GM23338 (cell line): ENCODE measurements around the gene ITGAV.

Experiments used
- CREB1 ChIP-seq: fragments of 250-450 bp; sonication (Bioruptor Pico); IDR thresholded peaks from 2 replicates; pipeline ENCODE4 v1.5.0; 2020; ENCODE audit warnings: low read depth, mild to moderate bottlenecking, moderate library complexity
- CTCF ChIP-seq, 2 experiments: fragments of 200-600 bp in 1 of 2; sonication (generic) in 1 of 2; conservative IDR thresholded peaks; 2 replicates each; pipeline versions ENCODE4 v1.5.1 to v1.6.1; 2016 to 2017; ENCODE audit warnings: antibody characterized with exemption in 2 of 2, low read depth in 2 of 2, mild to moderate bottlenecking in 2 of 2, moderate library complexity in 1 of 2
- ETS1 ChIP-seq: IDR thresholded peaks from 2 replicates; pipeline ENCODE4 v1.6.1; 2016; ENCODE audit warnings: antibody characterized with exemption
- EZH2 ChIP-seq: fragments of 200-600 bp; sonication (generic); IDR thresholded peaks from one replicate; pipeline ENCODE4 v1.8.0; 2017; ENCODE audit warnings: antibody characterized with exemption, mild to moderate bottlenecking, low read depth; ENCODE audit not compliant: unreplicated experiment
- EZH2phosphoT487 ChIP-seq: fragments of 200-600 bp; sonication (generic); IDR thresholded peaks from one replicate; pipeline ENCODE4 v1.8.1; 2018; ENCODE audit warnings: antibody characterized with exemption; ENCODE audit not compliant: unreplicated experiment
- JUNB ChIP-seq: IDR thresholded peaks from one replicate; pipeline ENCODE4 v1.6.1; 2016; ENCODE audit warnings: antibody characterized with exemption; ENCODE audit not compliant: unreplicated experiment
- POLR2AphosphoS5 ChIP-seq: IDR thresholded peaks from 2 replicates; pipeline ENCODE4 v1.6.1; 2016; ENCODE audit warnings: antibody characterized with exemption, low read depth
- REST ChIP-seq: IDR thresholded peaks from one replicate; pipeline ENCODE4 v1.6.1; 2018; ENCODE audit warnings: antibody characterized with exemption; ENCODE audit not compliant: unreplicated experiment
- ZNF114 ChIP-seq: fragments of 250-450 bp; sonication (Bioruptor Pico); IDR thresholded peaks from 2 replicates; pipeline ENCODE4 v1.5.0; 2020; ENCODE audit warnings: mild to moderate bottlenecking, moderate library complexity
- ZNF462 ChIP-seq: fragments of 250-450 bp; sonication (Bioruptor Pico); IDR thresholded peaks from 2 replicates; pipeline ENCODE4 v1.5.0; 2020; ENCODE audit warnings: mild to moderate bottlenecking, moderate library complexity

- TF ChIP-seq POLR2AphosphoS5 (no peak), CTCF (conservative IDR thresholded peaks at IDR 0.05; ENCODE audit: low read depth in 2 of 2) (no peak), JUNB (no peak), EZH2phosphoT487 (no peak), REST (no peak), EZH2 (no peak), CREB1 (CRISPR knock-in tag) (no peak), ZNF114 (no peak), ETS1 (no peak), ZNF462 (CRISPR knock-in tag) (no peak)
Observed at GRCh38 chr2:186610785-186611184, 20.9 kb downstream of the ITGAV start.
